SK-N-SH (cell line): ENCODE results near the gene UBE2E3. TPM values are rescaled to one million over a fixed set of nuclear protein-coding genes. Genes with fewer than 3 reads are reported as not detected.

Experiments
- CTCF ChIA-PET: fragments of 300-600, 350-600 bp; formaldehyde crosslinking; extraction: SDS; loops from one replicate; lab custom pipeline; 2021; lab: Yijun Ruan, JAX
- POLR2A ChIA-PET: fragments of 350-600 bp; sonication (Branson Sonifier 250); formaldehyde crosslinking; extraction: SDS; loops from one replicate; lab custom pipeline; 2020; ENCODE audit warnings: antibody characterized with exemption, inconsistent platforms; lab: Yijun Ruan, JAX
- DNase-seq: peaks from one replicate; pipeline ENCODE4 v3.0.0; 2012
- H2AFZ ChIP-seq: fragments of 200-600 bp; sonication (generic); 2 replicates; pipeline ENCODE4 v1.8.1; 2016; ENCODE audit warnings: antibody characterized with exemption, mild to moderate bottlenecking, low read depth
- H3F3A ChIP-seq: fragments of 200-600 bp; sonication (generic); replicated peaks from 2 replicates; pipeline ENCODE3; 2016; ENCODE audit warnings: antibody characterized with exemption, mild to moderate bottlenecking; ENCODE audit not compliant: insufficient read depth
- H3K27ac ChIP-seq, 2 experiments: fragments of 200-500 bp in 1 of 2; fragments of 200-600 bp in 1 of 2; sonication (Bioruptor generic) in 1 of 2; sonication (generic), shearing (Covaris generic) in 1 of 2; 2 replicates each; pipeline versions ENCODE4 v1.5.1 to v1.6.1; 2014 to 2016; ENCODE audit warnings: low read depth in 2 of 2, inconsistent platforms in 1 of 2, low read length in 1 of 2, mild to moderate bottlenecking in 1 of 2, mixed read lengths in 1 of 2
- H3K27me3 ChIP-seq: fragments of 200-600 bp; sonication (generic), shearing (Covaris generic); 2 replicates; pipeline ENCODE4 v1.6.1; 2016; ENCODE audit warnings: mixed run types; ENCODE audit not compliant: insufficient read depth
- H3K36me3 ChIP-seq, 2 experiments: fragments of 200-500 bp in 1 of 2; fragments of 200-600 bp in 1 of 2; sonication (Bioruptor generic) in 1 of 2; sonication (generic) in 1 of 2; replicated peaks in 1 of 2; 2 replicates each; pipeline versions ENCODE3 to v1.5.1; 2014 to 2016; ENCODE audit warnings: low read length in 1 of 2, mild to moderate bottlenecking in 1 of 2; ENCODE audit not compliant: insufficient read depth in 2 of 2, control insufficient read depth in 1 of 2
- H3K4me1 ChIP-seq, 2 experiments: fragments of 200-500 bp in 1 of 2; fragments of 200-600 bp in 1 of 2; sonication (Bioruptor generic) in 1 of 2; sonication (generic), shearing (Covaris generic) in 1 of 2; 2 replicates each; pipeline versions ENCODE4 v1.5.1 to v1.6.1; 2014 to 2016; ENCODE audit warnings: low read depth in 1 of 2, low read length in 1 of 2, mixed run types in 1 of 2; ENCODE audit not compliant: insufficient read depth in 2 of 2, control insufficient read depth in 1 of 2
- H3K4me2 ChIP-seq: fragments of 200-600 bp; sonication (generic), shearing (Covaris generic); 2 replicates; pipeline ENCODE4 v1.6.1; 2017; ENCODE audit warnings: mixed run types
- H3K4me3 ChIP-seq, 2 experiments: fragments of 200-500 bp in 1 of 2; fragments of 200-600 bp in 1 of 2; sonication (Bioruptor generic) in 1 of 2; sonication (generic), shearing (Covaris generic) in 1 of 2; 2 replicates each; pipeline versions ENCODE4 v1.5.1 to v1.8.1; 2014 to 2016; ENCODE audit warnings: low read depth in 2 of 2, inconsistent platforms in 1 of 2, low read length in 1 of 2, mild to moderate bottlenecking in 1 of 2, mixed read lengths in 1 of 2, moderate library complexity in 1 of 2
- H3K79me2 ChIP-seq: fragments of 200-600 bp; sonication (generic); 2 replicates; pipeline ENCODE4 v1.8.1; 2017; ENCODE audit warnings: mild to moderate bottlenecking; ENCODE audit not compliant: insufficient read depth
- H3K9ac ChIP-seq: fragments of 200-600 bp; sonication (generic); 2 replicates; pipeline ENCODE4 v1.6.1; 2017; ENCODE audit warnings: mixed run types
- H3K9me2 ChIP-seq: fragments of 200-600 bp; sonication (generic); 2 replicates; pipeline ENCODE4 v1.6.1; 2017; ENCODE audit warnings: mixed run types
- H3K9me3 ChIP-seq: fragments of 200-600 bp; sonication (generic); 2 replicates; pipeline ENCODE4 v1.6.1; 2017; ENCODE audit warnings: mixed run types, mild to moderate bottlenecking, moderate library complexity
- H4K20me1 ChIP-seq: fragments of 200-600 bp; sonication (generic); 2 replicates; pipeline ENCODE4 v1.6.1; 2017; ENCODE audit warnings: mild to moderate bottlenecking, mixed run types; ENCODE audit not compliant: insufficient read depth
- CHD2 ChIP-seq: fragments of 150-350 bp; IDR thresholded peaks from 2 replicates; pipeline ENCODE4 v1.6.1; 2018; ENCODE audit warnings: low read length; ENCODE audit not compliant: partially characterized antibody
- ELF1 ChIP-seq: IDR thresholded peaks from 2 replicates; pipeline ENCODE4 v1.4.0; 2012
- FOSL2 ChIP-seq: IDR thresholded peaks from 2 replicates; pipeline ENCODE4 v1.4.0; 2012; ENCODE audit warnings: low read depth, mild to moderate bottlenecking, moderate library complexity, borderline replicate concordance
- FOXM1 ChIP-seq: IDR thresholded peaks from 2 replicates; pipeline ENCODE4 v1.4.0; 2012; ENCODE audit warnings: low read depth, mild to moderate bottlenecking
- GATA2 ChIP-seq: sonication (generic); formaldehyde crosslinking; IDR thresholded peaks from 2 replicates; pipeline ENCODE4 v1.5.0; 2020; ENCODE audit warnings: mild to moderate bottlenecking, missing genetic modification reagents
- POLR2AphosphoS5 ChIP-seq: IDR thresholded peaks from 2 replicates; pipeline ENCODE4 v1.6.1; 2012; ENCODE audit warnings: low read depth, low read length
- RCOR1 ChIP-seq: fragments of 150-350 bp; IDR thresholded peaks from 2 replicates; pipeline ENCODE4 v1.6.1; 2017; ENCODE audit warnings: antibody characterized with exemption, low read length
- RFX5 ChIP-seq: IDR thresholded peaks from 2 replicates; pipeline ENCODE4 v1.6.1; 2012; ENCODE audit warnings: mild to moderate bottlenecking, improper control_type of control experiment, low read length
- SIN3A ChIP-seq: IDR thresholded peaks from 2 replicates; pipeline ENCODE4 v1.6.1; 2012; ENCODE audit warnings: low read depth, mild to moderate bottlenecking, low read length, moderate library complexity, borderline replicate concordance
- TCF12 ChIP-seq: IDR thresholded peaks from 2 replicates; pipeline ENCODE4 v1.4.0; 2012
- YY1 ChIP-seq: IDR thresholded peaks from 2 replicates; pipeline ENCODE4 v1.4.0; 2012; ENCODE audit warnings: low read depth, mild to moderate bottlenecking
- WGBS: methylation state at CpG from one replicate; pipeline ENCODE4 v1.1.6; 2017; ENCODE audit warnings: low lambda C conversion rate; 5-methylcytosine and 5-hydroxymethylcytosine counted together
- polyA plus RNA-seq, 3 experiments: library from polyadenylated mRNA; depleted of rRNA; stranded (reverse); fragments of >200 nt; gene quantifications; 2 replicates each; pipeline ENCODE4 v1.2.3, GENCODE V29; 2012
- TF ChIP-seq, protein P1 (sequence below): IDR thresholded peaks from 2 replicates; pipeline ENCODE4 v1.6.1; 2012; ENCODE audit warnings: mild to moderate bottlenecking, low read depth, low read length, moderate library complexity
- TF ChIP-seq, protein P2 (sequence below): fragments of 200-600 bp; sonication (generic); IDR thresholded peaks from 2 replicates; pipeline ENCODE4 v1.6.1; 2017; ENCODE audit warnings: antibody characterized with exemption, mild to moderate bottlenecking, moderate library complexity
- TF ChIP-seq, protein P3 (sequence below): IDR thresholded peaks from 2 replicates; pipeline ENCODE4 v1.4.0; 2012; ENCODE audit warnings: low read depth, borderline replicate concordance
- TF ChIP-seq, protein P4 (sequence below): fragments of 150-350 bp; IDR thresholded peaks from 2 replicates; pipeline ENCODE4 v1.6.1; 2017; ENCODE audit warnings: antibody characterized with exemption, low read length, low read depth, borderline replicate concordance

The UBE2E3 gene
- polyA plus RNA-seq, 1 of the 3 experiments (the other 2 are of a cell fraction) = 62.9 TPM

DNA sequence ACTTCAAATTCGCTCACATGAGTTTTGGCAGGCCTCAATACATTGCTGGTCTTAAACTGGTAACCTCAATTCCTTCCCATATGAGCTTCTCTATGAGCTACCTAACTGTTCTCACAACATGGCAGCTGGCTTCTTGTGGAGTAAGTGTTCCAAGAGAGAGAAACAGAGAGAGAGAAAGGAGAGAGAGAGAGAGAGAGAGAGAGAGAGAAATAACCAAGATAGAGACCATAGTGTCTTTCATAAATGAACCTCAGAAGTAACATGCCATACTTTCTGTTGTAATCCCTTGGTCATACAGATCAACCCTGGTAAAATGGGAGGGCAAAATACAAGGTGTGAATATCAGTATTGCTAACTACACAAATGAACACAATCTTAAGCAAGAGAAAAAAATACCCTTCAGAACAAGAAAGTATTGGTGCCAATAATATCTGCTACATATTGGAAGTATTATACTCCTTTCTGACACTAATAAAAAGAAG lies 33.2 kb upstream of the UBE2E3 start:
- WGBS = 7% methylated on average over 1 of the region's 1 CpG
- Histone ChIP-seq H3K9me3 (no peaks in the 10 kb centered on the region), H3K4me1 (no peaks in the 10 kb centered on the region), H3K9me2 (no peaks in the 10 kb centered on the region), H3K9ac (no peak overlapping the region), H3K27ac (no peak overlapping the region), H3F3A (no peaks in the 10 kb centered on the region), H4K20me1 (no peaks in the 10 kb centered on the region), H3K27me3 (no peaks in the 10 kb centered on the region), H3K79me2 (no peaks in the 10 kb centered on the region), H2AFZ (no peak overlapping the region), H3K36me3 (no peaks in the 10 kb centered on the region), H3K4me2 (no peak overlapping the region), H3K4me3 (no peak overlapping the region)
- POLR2A ChIA-PET = no interaction called here
- TF ChIP-seq, protein P1, sequence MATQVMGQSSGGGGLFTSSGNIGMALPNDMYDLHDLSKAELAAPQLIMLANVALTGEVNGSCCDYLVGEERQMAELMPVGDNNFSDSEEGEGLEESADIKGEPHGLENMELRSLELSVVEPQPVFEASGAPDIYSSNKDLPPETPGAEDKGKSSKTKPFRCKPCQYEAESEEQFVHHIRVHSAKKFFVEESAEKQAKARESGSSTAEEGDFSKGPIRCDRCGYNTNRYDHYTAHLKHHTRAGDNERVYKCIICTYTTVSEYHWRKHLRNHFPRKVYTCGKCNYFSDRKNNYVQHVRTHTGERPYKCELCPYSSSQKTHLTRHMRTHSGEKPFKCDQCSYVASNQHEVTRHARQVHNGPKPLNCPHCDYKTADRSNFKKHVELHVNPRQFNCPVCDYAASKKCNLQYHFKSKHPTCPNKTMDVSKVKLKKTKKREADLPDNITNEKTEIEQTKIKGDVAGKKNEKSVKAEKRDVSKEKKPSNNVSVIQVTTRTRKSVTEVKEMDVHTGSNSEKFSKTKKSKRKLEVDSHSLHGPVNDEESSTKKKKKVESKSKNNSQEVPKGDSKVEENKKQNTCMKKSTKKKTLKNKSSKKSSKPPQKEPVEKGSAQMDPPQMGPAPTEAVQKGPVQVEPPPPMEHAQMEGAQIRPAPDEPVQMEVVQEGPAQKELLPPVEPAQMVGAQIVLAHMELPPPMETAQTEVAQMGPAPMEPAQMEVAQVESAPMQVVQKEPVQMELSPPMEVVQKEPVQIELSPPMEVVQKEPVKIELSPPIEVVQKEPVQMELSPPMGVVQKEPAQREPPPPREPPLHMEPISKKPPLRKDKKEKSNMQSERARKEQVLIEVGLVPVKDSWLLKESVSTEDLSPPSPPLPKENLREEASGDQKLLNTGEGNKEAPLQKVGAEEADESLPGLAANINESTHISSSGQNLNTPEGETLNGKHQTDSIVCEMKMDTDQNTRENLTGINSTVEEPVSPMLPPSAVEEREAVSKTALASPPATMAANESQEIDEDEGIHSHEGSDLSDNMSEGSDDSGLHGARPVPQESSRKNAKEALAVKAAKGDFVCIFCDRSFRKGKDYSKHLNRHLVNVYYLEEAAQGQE = no peak
- no peak for TF ChIP-seq SIN3A
- no peak for TF ChIP-seq GATA2
- TF ChIP-seq POLR2AphosphoS5 = no peak
- TF ChIP-seq FOSL2 = no peak
- TF ChIP-seq RCOR1 = no peak
- DNase-seq = no peak
- CTCF ChIA-PET = interaction anchor here (1.2 kb wide), 1 partner anchor 15 kb away, joined by 3 read pairs; no protein-coding TSS in a partner anchor

DNA sequence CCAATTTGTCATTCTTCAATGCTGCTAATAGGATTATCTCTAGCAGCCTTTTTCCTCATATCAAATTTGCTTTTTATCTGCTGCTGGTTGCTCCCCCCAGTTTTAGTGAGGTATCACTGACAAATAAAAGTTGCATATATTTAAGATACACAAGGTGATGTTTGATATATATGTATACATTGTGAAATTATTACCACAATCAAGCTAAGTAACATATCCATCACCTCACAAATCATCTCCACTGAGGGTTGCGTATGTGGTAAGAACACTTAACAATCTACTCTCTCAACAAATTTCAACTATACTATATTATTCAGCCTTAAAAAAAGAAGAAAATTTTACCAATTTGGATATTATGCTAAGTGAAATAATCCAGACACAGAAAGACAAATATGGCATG lies 30.5 kb upstream of the UBE2E3 start:
- H3K9me3 ChIP-seq = no peaks in the 10 kb centered on the region
- no peak for TF ChIP-seq RFX5
- TF ChIP-seq, protein P2, sequence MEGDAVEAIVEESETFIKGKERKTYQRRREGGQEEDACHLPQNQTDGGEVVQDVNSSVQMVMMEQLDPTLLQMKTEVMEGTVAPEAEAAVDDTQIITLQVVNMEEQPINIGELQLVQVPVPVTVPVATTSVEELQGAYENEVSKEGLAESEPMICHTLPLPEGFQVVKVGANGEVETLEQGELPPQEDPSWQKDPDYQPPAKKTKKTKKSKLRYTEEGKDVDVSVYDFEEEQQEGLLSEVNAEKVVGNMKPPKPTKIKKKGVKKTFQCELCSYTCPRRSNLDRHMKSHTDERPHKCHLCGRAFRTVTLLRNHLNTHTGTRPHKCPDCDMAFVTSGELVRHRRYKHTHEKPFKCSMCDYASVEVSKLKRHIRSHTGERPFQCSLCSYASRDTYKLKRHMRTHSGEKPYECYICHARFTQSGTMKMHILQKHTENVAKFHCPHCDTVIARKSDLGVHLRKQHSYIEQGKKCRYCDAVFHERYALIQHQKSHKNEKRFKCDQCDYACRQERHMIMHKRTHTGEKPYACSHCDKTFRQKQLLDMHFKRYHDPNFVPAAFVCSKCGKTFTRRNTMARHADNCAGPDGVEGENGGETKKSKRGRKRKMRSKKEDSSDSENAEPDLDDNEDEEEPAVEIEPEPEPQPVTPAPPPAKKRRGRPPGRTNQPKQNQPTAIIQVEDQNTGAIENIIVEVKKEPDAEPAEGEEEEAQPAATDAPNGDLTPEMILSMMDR = no peak
- no peak for TF ChIP-seq TCF12
- no peak for TF ChIP-seq FOSL2
- TF ChIP-seq, protein P3, sequence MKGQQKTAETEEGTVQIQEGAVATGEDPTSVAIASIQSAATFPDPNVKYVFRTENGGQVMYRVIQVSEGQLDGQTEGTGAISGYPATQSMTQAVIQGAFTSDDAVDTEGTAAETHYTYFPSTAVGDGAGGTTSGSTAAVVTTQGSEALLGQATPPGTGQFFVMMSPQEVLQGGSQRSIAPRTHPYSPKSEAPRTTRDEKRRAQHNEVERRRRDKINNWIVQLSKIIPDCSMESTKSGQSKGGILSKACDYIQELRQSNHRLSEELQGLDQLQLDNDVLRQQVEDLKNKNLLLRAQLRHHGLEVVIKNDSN = no peak
- TF ChIP-seq, protein P1 = no peak
- TF ChIP-seq YY1 = no peak
- TF ChIP-seq POLR2AphosphoS5 = no peak
- TF ChIP-seq CHD2 = no peak
- TF ChIP-seq, protein P4, sequence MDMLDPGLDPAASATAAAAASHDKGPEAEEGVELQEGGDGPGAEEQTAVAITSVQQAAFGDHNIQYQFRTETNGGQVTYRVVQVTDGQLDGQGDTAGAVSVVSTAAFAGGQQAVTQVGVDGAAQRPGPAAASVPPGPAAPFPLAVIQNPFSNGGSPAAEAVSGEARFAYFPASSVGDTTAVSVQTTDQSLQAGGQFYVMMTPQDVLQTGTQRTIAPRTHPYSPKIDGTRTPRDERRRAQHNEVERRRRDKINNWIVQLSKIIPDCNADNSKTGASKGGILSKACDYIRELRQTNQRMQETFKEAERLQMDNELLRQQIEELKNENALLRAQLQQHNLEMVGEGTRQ = no peak
- TF ChIP-seq FOXM1 = no peak
- no peak for TF ChIP-seq ELF1
- no peak overlapping the region for H2AFZ ChIP-seq
- H4K20me1 ChIP-seq = no peaks in the 10 kb centered on the region
- no peaks in the 10 kb centered on the region for H3K4me1 ChIP-seq
- no peak overlapping the region for H3K4me2 ChIP-seq
- H3K27me3 ChIP-seq = no peaks in the 10 kb centered on the region
- ChIA-PET POLR2A (no interaction called here), CTCF (interaction anchor here (0.9 to 1.8 kb wide), 3 partner anchors 12 to 686 kb away, joined by 3 to 4 read pairs (median 3); no protein-coding TSS in a partner anchor)
- no peaks in the 10 kb centered on the region for H3K79me2 ChIP-seq
- no peaks in the 10 kb centered on the region for H3F3A ChIP-seq
- no peak for DNase-seq
- WGBS = 62% methylated on average over 1 of the region's 1 CpG
- H3K4me3 ChIP-seq = no peak overlapping the region
- H3K9ac ChIP-seq = no peak overlapping the region
- H3K9me2 ChIP-seq = no peaks in the 10 kb centered on the region
- H3K27ac ChIP-seq = no peak overlapping the region
- no peaks in the 10 kb centered on the region for H3K36me3 ChIP-seq
